ENCODE data around the gene TPRG1. TPM values are rescaled to one million over a fixed set of nuclear protein-coding genes. Genes with fewer than 3 reads are reported as not detected.

TPRG1 gene
- total and polyA plus RNA-seq, 2 donors (not counting 3 experiments of a cell fraction or from before 2014, with no cell fraction given) = 0.30 TPM; not detected in 1

DNA sequence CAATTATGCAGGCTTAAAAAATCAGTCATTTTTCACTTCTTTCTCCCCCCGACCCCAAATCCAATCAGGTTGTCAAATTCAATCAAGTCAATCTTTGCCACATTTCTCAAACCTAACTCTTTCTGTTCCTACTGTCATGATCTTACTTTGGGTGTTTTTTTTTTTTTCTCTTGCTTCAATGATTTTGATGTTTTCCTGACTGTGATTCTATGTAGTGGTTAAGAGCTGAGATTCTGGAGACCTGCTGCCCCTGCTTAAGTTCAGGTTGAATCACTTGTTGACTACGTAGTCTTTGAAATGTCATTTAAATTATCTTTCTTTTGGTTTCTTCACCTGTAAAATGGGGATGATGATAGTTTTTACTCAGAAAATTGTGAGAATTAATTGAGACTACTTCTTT lies 117.5 kb downstream of the TPRG1 start:
- Histone ChIP-seq H3K36me3 (ENCODE audit: control insufficient read depth in 2 of 2, extremely low read depth in 1 of 2, insufficient read depth in 2 of 2, low read length in 2 of 2) (no peaks in the 10 kb centered on the region), H4K20me1 (replicated peaks; ENCODE audit: control insufficient read depth, extremely low read depth, insufficient read depth, low read length) (peaks cover 2% of the 10 kb centered on the region), H3K9me3 (replicated peaks; ENCODE audit: control insufficient read depth, insufficient read depth, low read length) (no peaks in the 10 kb centered on the region), H2AFZ (ENCODE audit: low read depth, low read length) (no peak overlapping the region), H3K4me3 (replicated peaks in 1 of 3; ENCODE audit: insufficient read depth in 1 of 3, low read depth in 1 of 3, low read length in 3 of 3) (no peak overlapping the region), H3K4me1 (ENCODE audit: control insufficient read depth, extremely low read depth, insufficient read depth, low read length) (no peaks in the 10 kb centered on the region), H3K27me3 (ENCODE audit: control insufficient read depth in 2 of 2, insufficient read depth in 2 of 2, low read length in 2 of 2) (no peaks in the 10 kb centered on the region), H3K9me1 (replicated peaks; ENCODE audit: control insufficient read depth, extremely low read depth, insufficient read depth, low read length) (no peaks in the 10 kb centered on the region), H3K79me2 (ENCODE audit: control insufficient read depth, insufficient read depth, low read length) (no peaks in the 10 kb centered on the region), H3K9ac (replicated peaks; ENCODE audit: extremely low read depth, insufficient read depth, low read length) (no peak overlapping the region), H3K4me2 (ENCODE audit: insufficient read depth, low read length) (no peak overlapping the region), H3K27ac (ENCODE audit: insufficient read depth, low read depth, low read length) (no peak overlapping the region)
- BruUV-seq (replicated peaks) = no TSS peak
- intact Hi-C loops (cut with micrococcal nuclease) = no loop called here
- DNase-seq (ENCODE audit: low read depth, low spot score) (no peak), FAIRE-seq (no peak)
- ChIA-PET POLR2A (no interaction called here), CTCF (no interaction called here)
- dilution Hi-C loops (cut with MboI; ENCODE audit: extremely low pct_ligation_motif_present, low sequenced_read_pairs) = no loop called here
- TF ChIP-seq GATA2 (IDR thresholded peaks at IDR 0.05; ENCODE audit: insufficient read depth, insufficient read length, low read depth, low read length) (no peak), JUN (IDR thresholded peaks at IDR 0.05; ENCODE audit: borderline replicate concordance, insufficient read depth, insufficient read length, low read depth) (no peak), MYC (IDR thresholded peaks at IDR 0.05; ENCODE audit: low read depth, low read length) (no peak), POLR2A (IDR thresholded peaks at IDR 0.05; ENCODE audit: low read depth, low read length) (no peak)
- TF ChIP-seq, protein P1, sequence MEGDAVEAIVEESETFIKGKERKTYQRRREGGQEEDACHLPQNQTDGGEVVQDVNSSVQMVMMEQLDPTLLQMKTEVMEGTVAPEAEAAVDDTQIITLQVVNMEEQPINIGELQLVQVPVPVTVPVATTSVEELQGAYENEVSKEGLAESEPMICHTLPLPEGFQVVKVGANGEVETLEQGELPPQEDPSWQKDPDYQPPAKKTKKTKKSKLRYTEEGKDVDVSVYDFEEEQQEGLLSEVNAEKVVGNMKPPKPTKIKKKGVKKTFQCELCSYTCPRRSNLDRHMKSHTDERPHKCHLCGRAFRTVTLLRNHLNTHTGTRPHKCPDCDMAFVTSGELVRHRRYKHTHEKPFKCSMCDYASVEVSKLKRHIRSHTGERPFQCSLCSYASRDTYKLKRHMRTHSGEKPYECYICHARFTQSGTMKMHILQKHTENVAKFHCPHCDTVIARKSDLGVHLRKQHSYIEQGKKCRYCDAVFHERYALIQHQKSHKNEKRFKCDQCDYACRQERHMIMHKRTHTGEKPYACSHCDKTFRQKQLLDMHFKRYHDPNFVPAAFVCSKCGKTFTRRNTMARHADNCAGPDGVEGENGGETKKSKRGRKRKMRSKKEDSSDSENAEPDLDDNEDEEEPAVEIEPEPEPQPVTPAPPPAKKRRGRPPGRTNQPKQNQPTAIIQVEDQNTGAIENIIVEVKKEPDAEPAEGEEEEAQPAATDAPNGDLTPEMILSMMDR (IDR thresholded peaks at IDR 0.05; ENCODE audit: extremely low read depth in 1 of 2, insufficient read depth in 1 of 2, low read depth in 1 of 2, low read length in 2 of 2) = no peak

All from endothelial cell of umbilical vein (primary cell).